PC-3 (cell line): ENCODE results near the gene CTSD. TPM values are rescaled to one million over a fixed set of nuclear protein-coding genes. Genes with fewer than 3 reads are reported as not detected.

Experiments
- ATAC-seq: fragments of 200-7000 bp; cut with Tn5 transposase; 2 replicates; pipeline ENCODE4 v1.9.1; 2020; ENCODE audit warnings: mild to moderate bottlenecking, moderate library complexity
- BruUV-seq: library from RNA; stranded (reverse); fragments of 400-500 nt; replicated peaks from 2 replicates; lab custom pipeline; 2021; lab: Mats Ljungman, UMichigan
- CTCF ChIA-PET: fragments of 300-600 bp; sonication (Branson Sonifier 250); formaldehyde crosslinking; loops from one replicate; lab custom pipeline; 2022; ENCODE audit warnings: antibody characterized with exemption; lab: Charles Lee
- POLR2A ChIA-PET: fragments of 300-600 bp; sonication (Branson Sonifier 250); formaldehyde crosslinking; loops from one replicate; lab custom pipeline; 2022; ENCODE audit warnings: antibody characterized with exemption; ENCODE audit not compliant: unreplicated experiment; lab: Charles Lee
- DNase-seq: peaks from one replicate; pipeline ENCODE4 v3.0.0-alpha.2; 2015
- H2AFZ ChIP-seq: fragments of 300-600 bp; sonication (generic); 2 replicates; pipeline ENCODE4 v1.6.0; 2016; ENCODE audit warnings: antibody characterized with exemption, low read length
- H3F3A ChIP-seq: fragments of 300-600 bp; sonication (generic); one replicate; pipeline ENCODE4 v1.6.0; 2017; ENCODE audit warnings: antibody characterized with exemption, low read length, control low read depth, mild to moderate bottlenecking; ENCODE audit not compliant: unreplicated experiment
- H3K27ac ChIP-seq: fragments of 300-600 bp; sonication (generic); 2 replicates; pipeline ENCODE4 v1.5.1; 2016; ENCODE audit warnings: mild to moderate bottlenecking, low read length
- H3K27me3 ChIP-seq: fragments of 300-600 bp; sonication (generic); 2 replicates; pipeline ENCODE4 v1.6.1; 2016; ENCODE audit warnings: low read length, mixed read lengths
- H3K36me3 ChIP-seq: fragments of 300-600 bp; sonication (generic); 2 replicates; pipeline ENCODE4 v1.6.1; 2016; ENCODE audit warnings: low read depth, mixed run types, low read length, mixed read lengths
- H3K4me1 ChIP-seq: fragments of 300-600 bp; sonication (generic); 2 replicates; pipeline ENCODE4 v1.5.1; 2016; ENCODE audit warnings: low read length; ENCODE audit not compliant: insufficient read depth
- H3K4me2 ChIP-seq: fragments of 300-600 bp; sonication (generic); 2 replicates; pipeline ENCODE4 v1.6.0; 2016; ENCODE audit warnings: low read length
- H3K4me3 ChIP-seq: fragments of 300-600 bp; sonication (generic); 2 replicates; pipeline ENCODE4 v1.5.1; 2016; ENCODE audit warnings: mild to moderate bottlenecking, low read length, mixed read lengths
- H3K79me2 ChIP-seq: fragments of 300-600 bp; sonication (generic); 2 replicates; pipeline ENCODE4 v1.6.1; 2017; ENCODE audit warnings: low read length, mixed read lengths
- H3K9ac ChIP-seq: fragments of 300-600 bp; sonication (generic); 2 replicates; pipeline ENCODE4 v1.6.0; 2016; ENCODE audit warnings: mild to moderate bottlenecking, low read length
- H3K9me2 ChIP-seq: fragments of 300-600 bp; sonication (generic); replicated peaks from 2 replicates; pipeline ENCODE4 v1.6.1; 2016; ENCODE audit warnings: mixed run types, low read length, mixed read lengths
- H3K9me3 ChIP-seq: fragments of 300-600 bp; sonication (generic); 2 replicates; pipeline ENCODE4 v1.6.1; 2016; ENCODE audit warnings: low read length, mixed read lengths
- H4K20me1 ChIP-seq: fragments of 300-600 bp; sonication (generic); 2 replicates; pipeline ENCODE4 v1.6.1; 2016; ENCODE audit warnings: low read length, mixed read lengths
- EZH2 ChIP-seq: fragments of 300-600 bp; sonication (generic); IDR thresholded peaks from one replicate; pipeline ENCODE4 v1.6.1; 2017; ENCODE audit warnings: antibody characterized with exemption, mild to moderate bottlenecking, low read length; ENCODE audit not compliant: unreplicated experiment
- EZH2phosphoT487 ChIP-seq: fragments of 300-600 bp; sonication (generic); IDR thresholded peaks from 2 replicates; pipeline ENCODE4 v1.6.1; 2018; ENCODE audit warnings: mild to moderate bottlenecking, antibody characterized with exemption, low read length, borderline replicate concordance
- intact Hi-C: fragments of 100-400 bp; cut with micrococcal nuclease; formaldehyde crosslinking; loops from 2 replicates; pipeline ENCODE4 v1.9.0; 2023
- total RNA-seq: library from RNA; depleted of rRNA; stranded (reverse); fragments of >200 nt; gene quantifications from 2 replicates; pipeline ENCODE4 v1.2.3, GENCODE V29; 2014
- TF ChIP-seq, protein P1 (sequence below): fragments of 300-600 bp; sonication (generic); conservative IDR thresholded peaks from 2 replicates; pipeline ENCODE4 v1.5.1; 2017; ENCODE audit warnings: antibody characterized with exemption, low read depth, mild to moderate bottlenecking, low read length

The CTSD gene
- total RNA-seq, 1 experiment from 2014 or later, result 308 TPM

DNA sequence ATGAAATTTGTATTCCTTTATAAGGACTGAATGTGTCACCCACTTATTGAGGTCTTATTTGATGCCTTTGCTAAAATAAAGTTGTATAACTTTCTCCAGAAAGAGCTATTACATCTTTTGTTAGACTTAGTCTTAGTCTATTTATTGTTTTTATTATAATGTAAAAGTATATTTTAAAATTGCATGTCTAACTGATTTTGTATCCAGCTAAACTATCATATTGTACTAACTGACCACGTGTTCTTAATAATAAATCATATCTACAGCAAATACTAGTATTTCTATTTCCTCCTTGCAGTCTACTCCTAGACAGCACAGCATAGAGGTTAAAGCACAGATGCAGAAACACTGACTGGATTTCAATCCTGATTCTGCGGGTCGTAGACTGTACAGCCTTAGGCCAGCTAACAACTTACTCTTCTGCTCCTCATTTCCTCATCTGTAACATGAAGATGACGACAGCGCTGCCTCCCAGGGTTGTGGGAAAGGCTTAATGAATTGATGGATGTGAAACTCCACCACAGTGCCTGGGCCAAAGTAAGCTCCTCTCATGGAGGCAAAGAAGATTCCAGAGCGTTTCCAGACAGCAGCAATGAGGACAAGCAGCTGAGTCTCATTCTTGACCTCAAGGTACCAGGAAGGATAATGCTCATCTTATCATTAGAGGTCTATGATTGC lies 26.5 kb downstream of the CTSD start:
- ChIA-PET POLR2A (no interaction called here), CTCF (no interaction called here)
- no peak overlapping the region for H3K27ac ChIP-seq
- intact Hi-C loops, result no loop called here
- H4K20me1 ChIP-seq, result no peaks in the 10 kb centered on the region
- no peak overlapping the region for H3K9ac ChIP-seq
- H3K79me2 ChIP-seq, result no peaks in the 10 kb centered on the region
- H3K4me1 ChIP-seq, result no peaks in the 10 kb centered on the region
- no peaks in the 10 kb centered on the region for H3F3A ChIP-seq
- no peak overlapping the region for H3K4me3 ChIP-seq
- no peak for ATAC-seq
- H3K9me2 ChIP-seq, result no peaks in the 10 kb centered on the region
- no peaks in the 10 kb centered on the region for H3K9me3 ChIP-seq
- no peak overlapping the region for H2AFZ ChIP-seq
- H3K36me3 ChIP-seq, result no peaks in the 10 kb centered on the region
- no TSS peak for BruUV-seq
- TF ChIP-seq EZH2phosphoT487, result no peak
- TF ChIP-seq EZH2, result no peak
- TF ChIP-seq, protein P1, sequence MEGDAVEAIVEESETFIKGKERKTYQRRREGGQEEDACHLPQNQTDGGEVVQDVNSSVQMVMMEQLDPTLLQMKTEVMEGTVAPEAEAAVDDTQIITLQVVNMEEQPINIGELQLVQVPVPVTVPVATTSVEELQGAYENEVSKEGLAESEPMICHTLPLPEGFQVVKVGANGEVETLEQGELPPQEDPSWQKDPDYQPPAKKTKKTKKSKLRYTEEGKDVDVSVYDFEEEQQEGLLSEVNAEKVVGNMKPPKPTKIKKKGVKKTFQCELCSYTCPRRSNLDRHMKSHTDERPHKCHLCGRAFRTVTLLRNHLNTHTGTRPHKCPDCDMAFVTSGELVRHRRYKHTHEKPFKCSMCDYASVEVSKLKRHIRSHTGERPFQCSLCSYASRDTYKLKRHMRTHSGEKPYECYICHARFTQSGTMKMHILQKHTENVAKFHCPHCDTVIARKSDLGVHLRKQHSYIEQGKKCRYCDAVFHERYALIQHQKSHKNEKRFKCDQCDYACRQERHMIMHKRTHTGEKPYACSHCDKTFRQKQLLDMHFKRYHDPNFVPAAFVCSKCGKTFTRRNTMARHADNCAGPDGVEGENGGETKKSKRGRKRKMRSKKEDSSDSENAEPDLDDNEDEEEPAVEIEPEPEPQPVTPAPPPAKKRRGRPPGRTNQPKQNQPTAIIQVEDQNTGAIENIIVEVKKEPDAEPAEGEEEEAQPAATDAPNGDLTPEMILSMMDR, result no peak
- peaks cover 22% of the 10 kb centered on the region for H3K27me3 ChIP-seq
- DNase-seq, result no peak
- no peak overlapping the region for H3K4me2 ChIP-seq

DNA sequence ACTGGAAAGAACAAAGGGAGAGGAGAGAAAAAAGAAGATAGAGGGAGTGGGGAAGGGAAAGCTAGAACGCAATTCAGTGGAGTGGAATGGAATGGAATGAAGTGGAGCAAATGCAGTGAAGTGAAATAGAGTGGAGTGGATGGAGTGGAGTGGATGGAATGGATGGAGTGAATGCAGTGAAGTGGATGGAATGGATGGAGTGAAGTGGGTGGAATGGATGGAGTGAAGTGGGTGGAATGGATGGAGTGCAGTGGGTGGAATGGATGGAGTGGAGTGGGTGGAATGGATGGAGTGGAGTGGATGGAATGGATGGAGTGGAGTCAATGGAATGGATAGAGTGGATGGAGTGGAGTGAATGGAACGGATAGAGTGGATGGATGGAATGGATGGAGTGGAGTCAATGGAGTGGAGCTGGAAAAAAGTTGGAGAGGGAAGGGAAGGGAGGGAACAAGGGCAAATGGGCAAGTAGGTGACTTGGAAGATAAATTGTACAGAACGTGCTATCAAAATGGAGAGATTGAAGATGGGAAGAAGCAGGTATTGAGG lies 27.2 kb downstream of the CTSD start:
- Histone ChIP-seq H3K9me3 (no peaks in the 10 kb centered on the region), H3K79me2 (no peaks in the 10 kb centered on the region), H3K27me3 (peaks cover 24% of the 10 kb centered on the region), H3K4me1 (no peaks in the 10 kb centered on the region), H3K4me3 (no peak overlapping the region), H3K9ac (no peak overlapping the region), H3K36me3 (no peaks in the 10 kb centered on the region), H3K4me2 (no peak overlapping the region), H2AFZ (no peak overlapping the region), H3K27ac (no peak overlapping the region), H3K9me2 (no peaks in the 10 kb centered on the region), H4K20me1 (no peaks in the 10 kb centered on the region), H3F3A (no peaks in the 10 kb centered on the region)
- no TSS peak for BruUV-seq
- CTCF ChIA-PET, result no interaction called here
- DNase-seq (no peak), ATAC-seq (no peak)
- POLR2A ChIA-PET, result no interaction called here
- TF ChIP-seq, protein P1, result no peak
- no peak for TF ChIP-seq EZH2
- TF ChIP-seq EZH2phosphoT487, result no peak
- intact Hi-C loops, result no loop called here

DNA sequence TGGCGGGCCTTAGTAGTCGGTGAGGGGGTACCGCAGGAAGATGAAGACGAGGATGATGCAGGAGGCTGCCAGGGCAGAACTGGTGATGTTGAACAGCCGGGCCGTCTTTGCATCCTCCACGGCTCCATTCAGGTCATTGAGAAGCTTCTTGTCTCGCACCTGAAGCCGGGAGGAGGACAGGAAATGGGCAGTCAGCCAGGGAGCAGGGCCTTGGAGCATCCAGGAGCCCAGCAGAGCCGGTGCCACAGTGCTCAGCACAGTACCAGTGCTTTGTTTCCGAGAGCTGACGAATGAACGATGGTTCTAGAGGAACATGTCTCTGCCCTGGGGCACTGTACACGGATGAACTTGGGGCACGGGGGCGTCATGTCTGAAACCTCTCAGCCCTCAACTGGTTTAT lies 28.5 kb downstream of the CTSD start:
- no peak for TF ChIP-seq EZH2
- TF ChIP-seq, protein P1, result no peak
- TF ChIP-seq EZH2phosphoT487, result no peak
- H3K27ac ChIP-seq, result no peak overlapping the region
- no peak overlapping the region for H3K4me3 ChIP-seq
- ATAC-seq, result no peak
- intact Hi-C loops, result no loop called here
- no peaks in the 10 kb centered on the region for H3K36me3 ChIP-seq
- no peaks in the 10 kb centered on the region for H3K9me2 ChIP-seq
- H3K79me2 ChIP-seq, result no peaks in the 10 kb centered on the region
- no peaks in the 10 kb centered on the region for H3K4me1 ChIP-seq
- POLR2A ChIA-PET, result no interaction called here
- no peaks in the 10 kb centered on the region for H3F3A ChIP-seq
- BruUV-seq, result no TSS peak
- no peak overlapping the region for H3K9ac ChIP-seq
- H3K4me2 ChIP-seq, result no peak overlapping the region
- CTCF ChIA-PET, result no interaction called here
- H4K20me1 ChIP-seq, result no peaks in the 10 kb centered on the region
- H3K9me3 ChIP-seq, result no peaks in the 10 kb centered on the region
- peaks cover 36% of the 10 kb centered on the region for H3K27me3 ChIP-seq
- no peak for DNase-seq
- no peak overlapping the region for H2AFZ ChIP-seq
